ENCODE results near the gene DUS3L.

GRCh38 chr19:5827891-5828660, 37.1 kb upstream of the DUS3L start:
- TF ChIP-seq, protein P1, sequence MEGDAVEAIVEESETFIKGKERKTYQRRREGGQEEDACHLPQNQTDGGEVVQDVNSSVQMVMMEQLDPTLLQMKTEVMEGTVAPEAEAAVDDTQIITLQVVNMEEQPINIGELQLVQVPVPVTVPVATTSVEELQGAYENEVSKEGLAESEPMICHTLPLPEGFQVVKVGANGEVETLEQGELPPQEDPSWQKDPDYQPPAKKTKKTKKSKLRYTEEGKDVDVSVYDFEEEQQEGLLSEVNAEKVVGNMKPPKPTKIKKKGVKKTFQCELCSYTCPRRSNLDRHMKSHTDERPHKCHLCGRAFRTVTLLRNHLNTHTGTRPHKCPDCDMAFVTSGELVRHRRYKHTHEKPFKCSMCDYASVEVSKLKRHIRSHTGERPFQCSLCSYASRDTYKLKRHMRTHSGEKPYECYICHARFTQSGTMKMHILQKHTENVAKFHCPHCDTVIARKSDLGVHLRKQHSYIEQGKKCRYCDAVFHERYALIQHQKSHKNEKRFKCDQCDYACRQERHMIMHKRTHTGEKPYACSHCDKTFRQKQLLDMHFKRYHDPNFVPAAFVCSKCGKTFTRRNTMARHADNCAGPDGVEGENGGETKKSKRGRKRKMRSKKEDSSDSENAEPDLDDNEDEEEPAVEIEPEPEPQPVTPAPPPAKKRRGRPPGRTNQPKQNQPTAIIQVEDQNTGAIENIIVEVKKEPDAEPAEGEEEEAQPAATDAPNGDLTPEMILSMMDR (IDR thresholded peaks at IDR 0.05; ENCODE audit: low read depth, low read length): no peak
- TF ChIP-seq EZH2phosphoT487 (IDR thresholded peaks at IDR 0.05; ENCODE audit: low read depth): no peak

All from OCI-LY3 (cell line).